Skeletal muscle satellite cell (primary cell): ENCODE results near the gene APOC3.
A peak's percentile ranks its signal among the peaks of the same experiment; 100 is the strongest.
"Not testable (repeated sequence)": the region's sequence is repeated elsewhere in the genome, so short reads cannot be mapped to it uniquely, and the experiment has no call there.

ENCODE experiments used
- H3K27me3 ChIP-seq: 2 replicates; pipeline ENCODE4 v1.7.0; 2013; ENCODE audit warnings: low read length; ENCODE audit not compliant: control insufficient read depth, insufficient read depth
- H3K36me3 ChIP-seq: 2 replicates; pipeline ENCODE4 v1.7.0; 2013; ENCODE audit warnings: mild to moderate bottlenecking, control low read depth, low read length; ENCODE audit not compliant: insufficient read depth
- H3K4me1 ChIP-seq: 2 replicates; pipeline ENCODE4 v1.7.0; 2013; ENCODE audit warnings: low read length; ENCODE audit not compliant: control insufficient read depth, insufficient read depth
- H3K4me2 ChIP-seq: 2 replicates; pipeline ENCODE4 v1.7.0; 2013; ENCODE audit warnings: mild to moderate bottlenecking, low read length
- H3K4me3 ChIP-seq: 2 replicates; pipeline ENCODE4 v1.7.0; 2013; ENCODE audit warnings: low read length
- H3K9ac ChIP-seq: 2 replicates; pipeline ENCODE4 v1.7.0; 2013; ENCODE audit warnings: mild to moderate bottlenecking, low read depth, low read length, moderate library complexity
- H3K9me3 ChIP-seq: replicated peaks from 2 replicates; pipeline ENCODE4 v1.7.0; 2013; ENCODE audit warnings: mild to moderate bottlenecking, control low read depth, low read length

Gene APOC3

GRCh38 chr11:116791813-116792143 is 37.9 kb upstream of the APOC3 start, which contains the start of gene APOA5:
APOA5 (minus strand) TSS chr11:116791879; CDS start chr11:116791860, 19 bp downstream.
- Histone ChIP-seq H3K4me2 (peak within 1 kb of the TSS; percentile 68), H3K9ac (no peak within 1 kb of the TSS), H3K9me3 (no peaks in the 10 kb centered on the region), H3K27me3 (no peaks in the 10 kb centered on the region), H3K4me3 (peak within 1 kb of the TSS; percentile 36), H3K36me3 (peaks cover under 1% of the 10 kb centered on the region), H3K4me1 (peaks cover 40% of the 10 kb centered on the region)

DNA sequence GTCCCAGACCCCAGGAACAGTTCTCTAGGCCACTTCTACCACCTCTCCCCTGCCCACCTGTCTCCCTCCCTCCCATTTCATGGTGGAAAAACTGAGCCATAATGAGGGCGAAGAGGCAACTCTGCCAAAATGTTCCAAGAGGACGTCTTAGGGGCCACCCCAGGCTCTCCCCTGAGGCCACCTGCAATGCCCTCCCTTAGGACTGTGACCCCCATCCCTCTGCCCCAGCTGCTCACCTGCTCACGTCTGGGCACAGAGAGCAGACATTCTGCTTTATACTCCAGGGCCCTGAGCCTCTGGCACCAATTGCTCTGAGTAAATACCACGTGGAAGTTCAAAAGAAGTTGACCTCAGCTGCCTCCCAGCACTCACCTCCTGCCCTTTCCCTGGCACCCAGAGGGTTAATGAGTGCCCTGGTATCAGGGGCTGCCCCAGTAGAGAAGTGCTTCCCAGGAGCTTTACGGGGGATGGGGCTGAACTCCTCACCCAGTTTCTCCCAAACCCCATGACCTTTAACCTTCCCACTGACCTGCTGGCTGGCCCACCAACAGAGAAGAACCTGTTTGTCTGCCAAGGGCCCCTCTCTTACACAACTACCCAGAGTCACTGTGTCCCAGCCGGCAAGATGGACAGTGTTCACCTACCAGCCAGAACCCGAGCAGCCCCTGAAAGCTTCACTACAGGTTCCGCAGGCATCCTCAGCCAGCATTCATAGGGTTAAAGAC is 37.4 kb upstream of the APOC3 start:
- no peak overlapping the region for H3K9ac ChIP-seq
- H3K4me1 ChIP-seq: peaks cover 36% of the 10 kb centered on the region
- H3K36me3 ChIP-seq: no peaks in the 10 kb centered on the region
- H3K9me3 ChIP-seq: no peaks in the 10 kb centered on the region
- H3K4me3 ChIP-seq: no peak overlapping the region
- no peaks in the 10 kb centered on the region for H3K27me3 ChIP-seq
- H3K4me2 ChIP-seq: peak overlapping the region; percentile 1

GRCh38 chr11:116792869-116793771 is 36.6 kb upstream of the APOC3 start:
- Histone ChIP-seq H3K9ac (no peak overlapping the region), H3K4me3 (no peak overlapping the region), H3K9me3 (no peaks in the 10 kb centered on the region), H3K27me3 (no peaks in the 10 kb centered on the region), H3K4me2 (peak overlapping the region; percentile 1), H3K4me1 (peaks cover 36% of the 10 kb centered on the region), H3K36me3 (no peaks in the 10 kb centered on the region)

DNA sequence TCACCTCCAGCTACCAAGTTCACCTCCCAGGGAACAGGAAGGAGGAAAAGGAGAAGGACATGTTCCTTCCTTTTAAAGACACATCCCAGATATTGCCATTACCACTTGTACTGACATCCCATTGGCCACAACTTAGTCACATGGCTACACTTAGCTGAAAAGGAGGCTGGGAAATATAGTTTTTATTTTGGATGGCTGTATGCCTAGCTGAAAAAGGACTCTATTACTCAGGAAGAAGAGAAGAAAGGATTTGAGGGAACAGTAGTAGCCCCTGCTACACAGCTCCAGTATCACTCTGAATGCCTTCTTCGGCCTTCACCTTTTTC is 36.0 kb upstream of the APOC3 start:
- Histone ChIP-seq H3K9ac (no peak overlapping the region), H3K9me3 (no peaks in the 10 kb centered on the region), H3K36me3 (no peaks in the 10 kb centered on the region), H3K4me3 (no peak overlapping the region), H3K4me1 (peaks cover 31% of the 10 kb centered on the region), H3K4me2 (no peak overlapping the region), H3K27me3 (no peaks in the 10 kb centered on the region)

GRCh38 chr11:116794851-116795250 is 34.9 kb upstream of the APOC3 start:
- Histone ChIP-seq H3K9ac (no peak overlapping the region), H3K4me1 (peaks cover 31% of the 10 kb centered on the region), H3K9me3 (no peaks in the 10 kb centered on the region), H3K4me3 (no peak overlapping the region), H3K36me3 (no peaks in the 10 kb centered on the region), H3K27me3 (no peaks in the 10 kb centered on the region), H3K4me2 (no peak overlapping the region)

GRCh38 chr11:116796548-116796947 is 33.2 kb upstream of the APOC3 start:
- Histone ChIP-seq H3K36me3 (no peaks in the 10 kb centered on the region), H3K9me3 (no peaks in the 10 kb centered on the region), H3K4me2 (no peak overlapping the region), H3K4me1 (peaks cover 23% of the 10 kb centered on the region), H3K27me3 (peaks cover 3% of the 10 kb centered on the region), H3K4me3 (no peak overlapping the region), H3K9ac (no peak overlapping the region)

GRCh38 chr11:116797816-116798215 is 31.9 kb upstream of the APOC3 start:
- Histone ChIP-seq H3K4me3 (no peak overlapping the region), H3K36me3 (no peaks in the 10 kb centered on the region), H3K4me2 (no peak overlapping the region), H3K27me3 (peaks cover 3% of the 10 kb centered on the region), H3K4me1 (peaks cover 10% of the 10 kb centered on the region), H3K9ac (no peak overlapping the region), H3K9me3 (no peaks in the 10 kb centered on the region)

DNA sequence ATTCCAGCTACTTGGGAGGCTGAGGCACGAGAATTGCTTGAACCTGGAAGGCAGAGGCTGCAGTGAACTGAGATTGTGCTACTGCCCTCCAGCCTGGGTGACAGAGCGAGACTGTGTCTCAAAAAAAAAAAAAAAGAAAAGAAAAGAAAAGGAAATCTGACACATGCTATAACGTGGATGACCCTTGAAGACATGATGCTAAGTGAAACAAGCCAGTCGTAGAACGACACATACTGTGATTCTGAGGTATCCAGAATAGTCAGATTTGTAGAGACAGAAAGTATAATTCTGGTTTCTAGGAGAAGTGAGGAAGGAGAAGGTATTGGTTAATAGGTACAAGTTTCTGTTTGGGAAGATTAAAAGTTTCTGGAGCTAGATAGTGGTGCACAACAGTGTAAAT is 31.3 kb upstream of the APOC3 start:
- H3K4me1 ChIP-seq: peaks cover 6% of the 10 kb centered on the region
- no peak overlapping the region for H3K4me3 ChIP-seq
- no peaks in the 10 kb centered on the region for H3K36me3 ChIP-seq
- H3K4me2 ChIP-seq: no peak overlapping the region
- H3K9ac ChIP-seq: no peak overlapping the region
- H3K27me3 ChIP-seq: peaks cover 3% of the 10 kb centered on the region
- no peaks in the 10 kb centered on the region for H3K9me3 ChIP-seq

- Histone ChIP-seq H3K27me3 (peaks cover 3% of the 10 kb centered on the region), H3K9me3 (no peaks in the 10 kb centered on the region), H3K4me2 (no peak overlapping the region), H3K9ac (no peak overlapping the region), H3K36me3 (no peaks in the 10 kb centered on the region), H3K4me3 (no peak overlapping the region), H3K4me1 (no peaks in the 10 kb centered on the region)
Observed at GRCh38 chr11:116800610-116801009, 29.1 kb upstream of the APOC3 start.

- not testable (repeated sequence) for H3K4me3 ChIP-seq, H3K9me3 ChIP-seq, H3K27me3 ChIP-seq, H3K4me1 ChIP-seq, H3K36me3 ChIP-seq, H3K4me2 ChIP-seq, H3K9ac ChIP-seq
Observed at GRCh38 chr11:116801662-116802061, 28.0 kb upstream of the APOC3 start.

DNA sequence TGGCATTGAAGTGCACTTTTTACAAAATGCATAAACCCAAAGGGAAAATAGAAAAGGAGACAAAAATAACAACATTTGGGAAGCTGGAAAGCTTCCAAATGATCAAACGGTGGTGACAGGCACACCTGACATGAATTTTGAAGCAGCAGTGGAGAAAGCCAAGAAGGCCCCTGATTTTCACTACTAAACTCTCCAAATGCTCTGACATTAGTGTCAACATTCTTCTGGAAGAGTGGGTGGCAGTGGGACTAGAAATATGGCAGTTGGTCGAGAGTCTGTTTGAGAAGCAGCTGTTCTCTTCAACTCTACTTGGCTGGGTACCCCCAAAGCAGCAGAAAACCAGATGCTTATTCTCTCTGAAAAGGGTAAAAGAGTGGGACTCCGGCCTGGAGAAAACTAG is 25.7 kb upstream of the APOC3 start:
- peaks cover 3% of the 10 kb centered on the region for H3K27me3 ChIP-seq
- no peak overlapping the region for H3K4me2 ChIP-seq
- H3K4me3 ChIP-seq: no peak overlapping the region
- no peaks in the 10 kb centered on the region for H3K36me3 ChIP-seq
- H3K4me1 ChIP-seq: peaks cover 14% of the 10 kb centered on the region
- no peaks in the 10 kb centered on the region for H3K9me3 ChIP-seq
- no peak overlapping the region for H3K9ac ChIP-seq
